ENCODE results near the gene CTTN. TPM values are rescaled to one million over a fixed set of nuclear protein-coding genes. Genes with fewer than 3 reads are reported as not detected.

The CTTN gene
- total RNA-seq, 1 donor, result 406 TPM

GRCh38 chr11:70480711-70481110 is 82.4 kb downstream of the CTTN start:
- no peak for DNase-seq (ENCODE audit: low read depth)
- TF ChIP-seq CTCF (IDR thresholded peaks at IDR 0.05; ENCODE audit: insufficient read depth, low read depth, low read length), result no peak

GRCh38 chr11:70481625-70482528 is 83.5 kb downstream of the CTTN start:
- TF ChIP-seq CTCF (IDR thresholded peaks at IDR 0.05; ENCODE audit: insufficient read depth, low read depth, low read length), result no peak
- peak; percentile 12 for DNase-seq (ENCODE audit: low read depth)
- no peak overlapping the region for H3K4me3 ChIP-seq (ENCODE audit: low read depth, low read length)

More at GRCh38 chr11:70480711-70481110, 82.4 kb downstream of the CTTN start:
- H3K4me3 ChIP-seq (ENCODE audit: low read depth, low read length), result no peak overlapping the region

- peak; percentile 3 for DNase-seq (ENCODE audit: low read depth)
Observed at GRCh38 chr11:70482529-70482917, 84.2 kb downstream of the CTTN start.

GRCh38 chr11:70483077-70483861 is 84.9 kb downstream of the CTTN start:
- peak; percentile 47 for TF ChIP-seq CTCF (IDR thresholded peaks at IDR 0.05; ENCODE audit: insufficient read depth, low read depth, low read length)
- H3K4me3 ChIP-seq (ENCODE audit: low read depth, low read length), result no peak overlapping the region
- DNase-seq (ENCODE audit: low read depth), result peak; percentile 44

More at GRCh38 chr11:70482529-70482917, 84.2 kb downstream of the CTTN start:
- TF ChIP-seq CTCF (IDR thresholded peaks at IDR 0.05; ENCODE audit: insufficient read depth, low read depth, low read length), result no peak
- H3K4me3 ChIP-seq (ENCODE audit: low read depth, low read length), result no peak overlapping the region

GRCh38 chr11:70483917-70484316 is 85.6 kb downstream of the CTTN start:
- no peak for DNase-seq (ENCODE audit: low read depth)
- H3K4me3 ChIP-seq (ENCODE audit: low read depth, low read length), result no peak overlapping the region
- no peak for TF ChIP-seq CTCF (IDR thresholded peaks at IDR 0.05; ENCODE audit: insufficient read depth, low read depth, low read length)

- H3K4me3 ChIP-seq (ENCODE audit: low read depth, low read length), result no peak overlapping the region
- DNase-seq (ENCODE audit: low read depth), result no peak
- TF ChIP-seq CTCF (IDR thresholded peaks at IDR 0.05; ENCODE audit: insufficient read depth, low read depth, low read length), result no peak
Observed at GRCh38 chr11:70485326-70486025, 87.1 kb downstream of the CTTN start.
